RWPE2 (cell line): Measurements from ENCODE around the gene BTG4.

Experiments used
- ATAC-seq: fragments of 200-7000 bp; cut with Tn5 transposase; 3 replicates; pipeline ENCODE4 v1.9.1; 2021; ENCODE audit warnings: low read depth
- DNase-seq: peaks from one replicate; pipeline ENCODE4 v3.0.0-alpha.2; 2020; ENCODE audit warnings: low spot score
- H3K27ac ChIP-seq: fragments of 450-650 bp; 2 replicates; pipeline ENCODE4 v1.5.1; 2017; ENCODE audit warnings: mild to moderate bottlenecking; ENCODE audit not compliant: poor library complexity, severe bottlenecking
- H3K27me3 ChIP-seq: fragments of 250-450 bp; sonication (Bioruptor Pico); 2 replicates; pipeline ENCODE4 v1.5.1; 2021; ENCODE audit warnings: mild to moderate bottlenecking, moderate library complexity; ENCODE audit not compliant: insufficient read depth, poor library complexity, severe bottlenecking
- H3K36me3 ChIP-seq: fragments of 250-450 bp; sonication (Bioruptor Pico); 2 replicates; pipeline ENCODE4 v1.5.1; 2020; ENCODE audit warnings: low read depth, mild to moderate bottlenecking, moderate library complexity
- H3K4me1 ChIP-seq: fragments of 250-450 bp; sonication (Bioruptor Pico); 2 replicates; pipeline ENCODE4 v1.5.1; 2021; ENCODE audit warnings: mild to moderate bottlenecking, moderate library complexity; ENCODE audit not compliant: insufficient read depth, poor library complexity, severe bottlenecking
- H3K4me3 ChIP-seq: fragments of 250-450 bp; sonication (Bioruptor Pico); 2 replicates; pipeline ENCODE4 v1.5.1; 2021; ENCODE audit warnings: mild to moderate bottlenecking, moderate library complexity; ENCODE audit not compliant: severe bottlenecking
- H3K9me3 ChIP-seq: fragments of 250-450 bp; sonication (Bioruptor Pico); 2 replicates; pipeline ENCODE4 v1.5.1; 2021; ENCODE audit warnings: mild to moderate bottlenecking, moderate library complexity; ENCODE audit not compliant: severe bottlenecking
- TF ChIP-seq, protein P1 (sequence below): fragments of 450-650 bp; IDR thresholded peaks from one replicate; pipeline ENCODE4 v1.5.1; 2017; ENCODE audit warnings: mild to moderate bottlenecking, moderate library complexity; ENCODE audit not compliant: poor library complexity, severe bottlenecking

The BTG4 gene

DNA sequence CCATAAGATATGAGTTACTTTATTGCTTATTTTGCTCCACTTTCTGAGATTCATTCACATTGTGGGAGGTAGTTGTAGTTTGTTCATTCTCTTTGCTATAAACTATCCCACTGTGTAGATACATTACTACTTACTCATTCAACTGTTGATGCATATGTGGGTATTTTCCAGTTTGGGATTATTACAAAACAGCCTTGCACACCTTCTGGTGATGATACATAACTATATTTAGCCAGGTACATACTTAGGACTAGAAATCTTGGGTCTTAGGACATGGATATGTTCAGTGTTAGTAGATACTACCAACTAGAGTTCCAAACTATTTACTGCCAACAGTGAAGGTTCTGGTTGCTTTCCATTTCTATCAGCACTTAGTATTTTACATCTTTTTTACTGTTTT lies 37.8 kb downstream of the BTG4 start:
- Histone ChIP-seq H3K36me3 (no peaks in the 10 kb centered on the region), H3K4me3 (no peak overlapping the region), H3K9me3 (peaks cover 3% of the 10 kb centered on the region), H3K4me1 (no peaks in the 10 kb centered on the region), H3K27me3 (no peaks in the 10 kb centered on the region), H3K27ac (no peak overlapping the region)
- ATAC-seq = no peak
- TF ChIP-seq, protein P1, sequence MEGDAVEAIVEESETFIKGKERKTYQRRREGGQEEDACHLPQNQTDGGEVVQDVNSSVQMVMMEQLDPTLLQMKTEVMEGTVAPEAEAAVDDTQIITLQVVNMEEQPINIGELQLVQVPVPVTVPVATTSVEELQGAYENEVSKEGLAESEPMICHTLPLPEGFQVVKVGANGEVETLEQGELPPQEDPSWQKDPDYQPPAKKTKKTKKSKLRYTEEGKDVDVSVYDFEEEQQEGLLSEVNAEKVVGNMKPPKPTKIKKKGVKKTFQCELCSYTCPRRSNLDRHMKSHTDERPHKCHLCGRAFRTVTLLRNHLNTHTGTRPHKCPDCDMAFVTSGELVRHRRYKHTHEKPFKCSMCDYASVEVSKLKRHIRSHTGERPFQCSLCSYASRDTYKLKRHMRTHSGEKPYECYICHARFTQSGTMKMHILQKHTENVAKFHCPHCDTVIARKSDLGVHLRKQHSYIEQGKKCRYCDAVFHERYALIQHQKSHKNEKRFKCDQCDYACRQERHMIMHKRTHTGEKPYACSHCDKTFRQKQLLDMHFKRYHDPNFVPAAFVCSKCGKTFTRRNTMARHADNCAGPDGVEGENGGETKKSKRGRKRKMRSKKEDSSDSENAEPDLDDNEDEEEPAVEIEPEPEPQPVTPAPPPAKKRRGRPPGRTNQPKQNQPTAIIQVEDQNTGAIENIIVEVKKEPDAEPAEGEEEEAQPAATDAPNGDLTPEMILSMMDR = no peak
- DNase-seq = no peak

DNA sequence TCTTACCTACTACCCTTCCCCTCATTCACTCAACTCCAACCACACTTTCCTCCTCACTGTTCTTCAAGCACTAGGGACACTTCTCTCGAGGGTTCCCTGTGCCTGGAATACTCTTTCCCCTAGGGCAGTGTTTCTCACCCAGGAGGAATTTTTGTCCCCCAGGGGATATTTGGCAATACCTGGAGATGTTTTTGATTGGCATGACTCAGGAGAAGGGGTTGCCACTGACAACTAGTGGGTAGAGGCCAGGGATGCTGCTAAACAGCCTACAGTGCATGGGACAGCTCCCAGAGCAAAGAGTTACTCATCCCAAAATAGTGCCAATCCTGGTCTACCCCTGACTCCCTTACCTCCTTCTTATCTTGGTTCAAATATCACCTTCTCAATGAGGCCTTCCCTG lies 40.0 kb downstream of the BTG4 start:
- Histone ChIP-seq H3K9me3 (peaks cover 3% of the 10 kb centered on the region), H3K27me3 (no peaks in the 10 kb centered on the region), H3K4me1 (no peaks in the 10 kb centered on the region), H3K36me3 (no peaks in the 10 kb centered on the region), H3K4me3 (no peak overlapping the region), H3K27ac (no peak overlapping the region)
- ATAC-seq = peak; percentile 71
- TF ChIP-seq, protein P1 = no peak
- DNase-seq = no peak

DNA sequence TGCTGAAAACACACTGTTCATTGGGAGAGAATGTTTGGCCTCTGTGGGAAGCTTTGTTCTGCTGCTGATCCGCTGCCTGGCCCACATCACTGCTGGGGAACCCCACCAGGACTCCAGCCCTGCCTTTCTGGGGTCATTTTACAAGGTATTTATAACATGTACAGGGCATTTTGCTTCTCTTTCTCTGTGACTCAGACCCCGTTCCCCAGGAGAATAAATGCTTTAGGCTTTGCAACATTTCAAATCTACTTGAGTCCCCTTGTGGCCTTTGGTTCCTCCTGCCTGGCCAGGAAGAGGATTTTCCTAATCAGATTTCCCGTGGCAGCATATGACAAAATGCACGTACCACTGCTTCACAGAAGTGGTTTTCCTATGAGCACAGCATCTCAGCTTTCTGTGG lies 43.0 kb downstream of the BTG4 start:
- TF ChIP-seq, protein P1 = no peak
- ATAC-seq = no peak
- H3K27ac ChIP-seq = no peak overlapping the region

DNA sequence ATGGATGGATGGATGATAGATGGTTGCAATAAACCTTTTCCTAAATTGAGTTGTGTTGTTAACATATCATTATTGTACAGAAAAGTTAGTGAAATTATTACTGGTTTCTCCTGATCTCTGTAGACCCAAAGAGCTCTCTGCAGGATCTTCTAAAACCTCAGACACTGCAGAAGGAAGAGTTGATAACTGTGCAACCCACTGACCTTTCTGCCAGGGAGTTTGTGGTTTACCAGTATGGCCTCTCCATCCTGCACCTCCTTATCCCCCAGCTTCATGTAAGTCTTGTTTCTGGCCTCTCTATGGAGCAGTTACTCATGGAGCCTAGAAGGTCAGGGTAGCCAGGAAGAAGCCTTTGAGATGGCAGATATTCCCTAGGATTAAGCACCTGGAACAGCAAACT lies 45.6 kb downstream of the BTG4 start:
- Histone ChIP-seq H3K9me3 (no peaks in the 10 kb centered on the region), H3K27ac (no peak overlapping the region), H3K27me3 (no peaks in the 10 kb centered on the region), H3K4me3 (no peak overlapping the region), H3K4me1 (peaks cover 11% of the 10 kb centered on the region), H3K36me3 (no peaks in the 10 kb centered on the region)
- TF ChIP-seq, protein P1 = no peak
- DNase-seq (no peak), ATAC-seq (no peak)

More for the DNA sequence above, 43.0 kb downstream of the BTG4 start:
- Histone ChIP-seq H3K36me3 (no peaks in the 10 kb centered on the region), H3K27me3 (no peaks in the 10 kb centered on the region), H3K4me1 (peaks cover 11% of the 10 kb centered on the region), H3K9me3 (no peaks in the 10 kb centered on the region), H3K4me3 (no peak overlapping the region)
- no peak for DNase-seq

DNA sequence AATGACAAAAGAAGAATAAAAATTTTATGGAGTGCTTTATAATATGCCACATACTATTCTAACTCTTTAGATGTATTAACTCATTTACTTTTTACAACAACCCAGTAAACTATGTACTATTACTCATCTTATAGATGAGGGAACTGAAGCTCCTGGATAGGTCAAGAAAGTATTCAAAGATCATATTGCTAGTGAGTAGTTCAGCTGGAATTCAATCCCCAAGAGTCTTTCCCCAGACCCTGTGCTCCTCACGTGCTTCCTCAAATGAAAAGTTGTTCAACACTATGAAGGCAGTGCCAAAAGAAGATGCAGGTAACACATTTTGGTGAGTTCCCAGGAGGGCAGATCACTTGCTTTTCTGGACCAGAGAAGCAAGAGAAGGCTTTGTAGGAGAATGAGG lies 46.8 kb downstream of the BTG4 start:
- peaks cover 11% of the 10 kb centered on the region for H3K4me1 ChIP-seq

More for the DNA sequence above, 46.8 kb downstream of the BTG4 start:
- H3K9me3 ChIP-seq = no peaks in the 10 kb centered on the region
- ATAC-seq (peak; percentile 94), DNase-seq (no peak)
- no peak overlapping the region for H3K27ac ChIP-seq
- H3K27me3 ChIP-seq = no peaks in the 10 kb centered on the region
- TF ChIP-seq, protein P1 = no peak
- no peaks in the 10 kb centered on the region for H3K36me3 ChIP-seq
- no peak overlapping the region for H3K4me3 ChIP-seq
